ENCODE results near the gene TPSAB1.
"Not testable (repeated sequence)": the region's sequence is repeated elsewhere in the genome, so short reads cannot be mapped to it uniquely, and the experiment has no call there.

Gene TPSAB1

DNA sequence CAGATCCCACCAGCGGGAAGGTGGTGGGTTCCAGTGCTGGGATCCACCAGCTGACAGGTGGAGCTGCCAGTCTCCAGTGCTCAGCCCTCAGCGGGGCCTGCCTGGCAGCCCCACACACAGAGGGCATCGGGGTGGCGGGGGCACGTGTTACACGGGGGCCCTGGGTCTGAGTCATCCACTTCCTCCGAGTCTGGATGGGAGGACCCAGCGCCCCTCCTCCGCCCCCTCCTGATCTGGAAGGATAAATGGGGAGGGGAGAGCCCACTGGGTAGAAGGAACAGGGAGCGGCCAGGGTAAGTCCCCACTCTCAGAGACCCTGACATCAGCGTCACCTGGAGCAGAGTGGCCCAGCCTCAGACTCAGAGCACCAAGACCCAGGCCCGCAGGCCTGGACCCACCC, at the start of gene TPSAB1:
Gene TPSAB1, plus strand, starts transcription at position 270 of the 400 bp plus-strand sequence. CDS start 234 bp downstream, outside the sequence.
- DNase-seq: not testable (repeated sequence)

DNA sequence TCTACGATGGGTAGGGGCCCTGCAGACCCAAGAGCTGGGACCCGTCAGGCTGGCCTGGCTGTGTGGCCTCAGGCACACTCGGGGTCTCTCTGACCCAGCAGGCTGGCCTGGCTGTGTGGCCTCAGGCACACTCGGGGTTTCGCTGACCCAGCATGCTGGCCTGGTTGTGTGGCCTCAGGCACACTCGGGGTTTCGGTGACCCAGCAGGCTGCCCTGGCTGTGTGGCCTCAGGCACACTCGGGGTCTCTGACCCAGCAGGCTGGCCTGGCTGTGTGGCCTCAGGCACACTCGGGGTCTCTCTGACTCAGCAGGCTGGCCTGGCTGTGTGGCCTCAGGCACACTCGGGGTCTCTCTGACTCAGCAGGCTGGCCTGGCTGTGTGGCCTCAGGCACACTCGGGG, 49.7 kb upstream of the TPSAB1 start:
- DNase-seq: not testable (repeated sequence)

DNA sequence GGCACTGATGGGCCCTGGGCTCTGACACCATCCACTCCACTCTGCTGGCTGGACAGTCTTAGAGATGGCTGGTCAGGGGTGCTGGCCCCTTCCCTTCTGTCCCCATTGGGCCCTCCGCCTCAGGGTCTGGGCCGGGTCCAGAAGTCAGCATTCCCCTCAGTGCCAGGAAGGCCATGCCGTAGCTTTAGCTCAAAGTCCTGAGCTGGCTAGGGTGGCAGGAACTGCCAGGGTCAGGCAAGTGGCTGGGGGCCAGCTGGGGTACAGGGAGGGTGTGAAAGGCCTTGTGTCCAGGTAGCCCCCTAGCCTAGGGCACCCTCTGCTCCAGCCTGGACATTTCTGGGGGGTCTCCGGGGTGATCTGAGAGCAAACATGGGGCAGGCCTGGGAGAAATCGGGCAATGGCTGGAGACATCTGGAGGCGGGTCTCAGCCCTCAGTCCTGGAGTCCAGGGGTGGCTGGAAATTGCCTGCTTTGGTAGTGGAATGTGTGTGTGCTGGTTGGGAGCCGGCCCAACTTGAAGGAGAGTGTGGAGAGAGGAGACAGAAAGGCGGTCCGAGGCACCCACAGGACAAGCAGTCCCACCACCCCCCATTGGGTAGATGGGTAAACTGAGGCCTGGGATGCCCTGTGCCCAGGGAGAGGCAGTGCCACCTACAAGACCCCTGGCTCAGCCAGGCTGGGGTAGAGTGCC, 48.0 kb upstream of the TPSAB1 start:
- no peak for DNase-seq

DNA sequence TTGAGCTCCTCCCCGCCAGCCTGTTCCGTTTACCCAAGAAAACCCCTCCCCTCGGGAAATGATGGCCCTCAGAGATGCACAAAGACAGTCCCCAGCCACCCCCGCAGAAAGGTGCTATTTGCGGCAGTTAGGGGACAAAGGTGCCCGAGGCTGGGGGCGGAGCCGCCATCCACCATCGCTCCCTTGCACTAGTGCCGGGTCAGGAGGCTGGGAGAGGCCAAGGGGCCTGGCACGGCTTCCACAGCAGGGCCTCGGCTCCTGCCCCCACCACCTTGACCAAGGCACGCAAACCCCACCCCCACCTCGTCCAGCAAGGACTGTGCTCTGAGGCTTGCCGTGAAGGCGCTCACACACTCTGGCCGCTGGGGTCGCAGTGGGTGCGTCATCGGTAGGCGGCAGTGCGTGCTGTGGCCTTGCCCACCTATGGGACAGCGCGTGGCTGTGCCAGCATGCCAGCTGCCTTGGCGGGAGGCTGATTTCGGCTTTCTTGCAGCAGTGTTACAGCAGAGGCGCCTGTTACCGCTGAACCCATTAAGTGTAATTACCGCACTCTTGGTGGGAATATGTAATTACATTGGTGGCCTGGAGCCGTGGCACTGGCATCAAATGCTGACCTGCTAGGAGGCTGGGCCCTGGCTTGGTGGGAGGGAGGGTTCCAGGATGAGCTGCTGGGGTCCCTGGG, 47.2 kb upstream of the TPSAB1 start:
- no peak for DNase-seq

DNA sequence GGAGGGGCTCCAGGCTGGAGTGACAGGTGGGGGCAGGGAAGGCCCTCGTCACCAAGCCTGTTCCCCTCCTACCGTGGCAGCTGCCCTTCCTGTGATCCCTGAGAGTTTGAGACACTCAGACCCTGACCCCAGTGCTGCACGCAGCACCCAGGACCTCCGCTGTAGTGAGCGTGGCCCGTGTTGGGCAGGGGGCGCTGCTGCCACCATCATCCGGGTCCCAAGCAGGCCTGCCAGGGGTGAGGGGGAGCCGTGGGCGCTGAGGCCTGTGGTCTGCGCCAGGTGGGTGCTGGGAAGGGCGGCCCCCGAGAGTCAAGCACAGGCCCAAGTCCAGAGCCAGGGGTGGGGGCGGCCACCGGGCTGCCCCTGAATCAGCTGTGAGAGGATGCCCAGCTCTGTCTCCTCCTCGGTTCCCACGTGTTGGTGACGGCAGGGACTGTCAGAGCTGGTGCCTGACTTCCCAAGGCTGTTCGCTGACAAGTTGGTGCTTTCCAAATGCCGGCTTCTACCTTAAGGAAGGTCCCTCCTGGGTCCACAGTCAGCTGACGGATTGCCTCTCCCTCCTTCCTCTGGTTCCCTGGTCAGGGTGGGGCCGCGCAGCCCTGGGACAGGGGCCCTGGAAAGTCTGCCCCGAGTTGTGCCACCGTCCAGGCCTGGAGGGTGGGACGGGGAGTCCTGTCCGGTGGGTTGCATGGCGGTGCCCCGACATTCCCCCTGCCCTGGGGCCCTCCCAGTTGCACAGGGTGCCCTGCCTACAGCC, 46.5 kb upstream of the TPSAB1 start:
- DNase-seq: no peak

DNA sequence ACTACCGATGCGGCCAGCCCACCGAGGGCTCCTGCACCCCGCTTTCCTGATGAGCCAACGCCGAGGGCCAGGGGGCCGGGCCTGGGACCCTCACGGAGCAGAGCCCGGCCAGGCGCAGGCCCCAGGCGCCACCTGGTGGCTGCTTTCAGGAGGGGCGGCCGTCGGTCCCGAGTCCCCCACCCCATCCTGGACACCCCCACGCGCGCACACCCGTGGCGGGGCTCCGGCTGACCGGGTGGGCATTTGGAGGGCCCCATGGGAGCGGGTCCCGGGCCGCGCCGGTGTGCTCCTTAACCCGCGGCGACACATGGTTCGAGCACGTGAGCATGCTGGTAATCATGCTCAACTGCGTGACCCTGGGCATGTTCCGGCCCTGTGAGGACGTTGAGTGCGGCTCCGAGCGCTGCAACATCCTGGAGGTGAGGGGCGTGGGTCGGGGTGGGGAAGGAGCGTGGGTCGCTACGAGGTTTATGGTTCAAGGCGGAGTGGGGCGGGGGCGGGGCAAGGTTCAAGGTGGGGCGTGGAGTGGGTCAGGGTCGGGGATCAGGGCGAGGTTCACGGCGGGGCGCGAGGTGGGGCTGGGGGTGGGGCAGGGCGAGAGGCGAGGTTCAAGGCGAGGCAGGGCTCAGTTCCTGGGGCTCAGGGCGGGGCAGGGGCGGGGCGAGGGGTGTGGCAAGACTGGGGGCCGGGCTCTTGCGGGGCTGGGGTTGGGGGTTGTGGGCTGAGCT, 45.7 kb upstream of the TPSAB1 start:
- peak in 3 of 6 experiments; percentile 11 to 18 (median 13) for DNase-seq

DNA sequence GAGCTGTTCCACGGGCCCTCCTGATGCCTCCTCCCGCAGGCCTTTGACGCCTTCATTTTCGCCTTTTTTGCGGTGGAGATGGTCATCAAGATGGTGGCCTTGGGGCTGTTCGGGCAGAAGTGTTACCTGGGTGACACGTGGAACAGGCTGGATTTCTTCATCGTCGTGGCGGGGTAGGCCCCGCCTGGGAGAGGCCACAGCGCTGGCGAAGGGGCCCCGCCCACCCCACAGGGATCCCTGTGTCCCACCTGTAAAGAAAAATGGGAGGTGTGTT, 45.2 kb upstream of the TPSAB1 start:
- DNase-seq: no peak

DNA sequence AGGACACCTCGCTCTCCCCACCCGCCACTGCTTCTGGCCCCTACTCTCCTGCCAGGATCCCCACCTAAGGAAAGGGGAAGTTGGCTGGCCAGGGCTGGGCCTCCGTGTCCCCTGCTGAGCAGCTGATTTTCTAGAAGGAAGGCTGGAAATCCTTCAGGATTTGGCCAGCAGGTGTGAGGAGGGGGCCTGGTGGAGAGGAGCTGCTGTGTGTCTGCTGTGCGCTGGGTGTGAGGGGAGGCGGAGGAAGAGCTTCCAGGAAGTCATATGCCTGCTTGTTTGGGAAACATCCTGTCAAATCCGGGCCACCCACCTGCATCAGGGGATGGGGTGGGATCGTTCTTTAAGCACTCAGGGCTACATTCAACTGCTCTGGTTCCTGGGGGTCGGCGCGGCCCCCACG, 44.0 kb upstream of the TPSAB1 start:
- no peak for DNase-seq

DNA sequence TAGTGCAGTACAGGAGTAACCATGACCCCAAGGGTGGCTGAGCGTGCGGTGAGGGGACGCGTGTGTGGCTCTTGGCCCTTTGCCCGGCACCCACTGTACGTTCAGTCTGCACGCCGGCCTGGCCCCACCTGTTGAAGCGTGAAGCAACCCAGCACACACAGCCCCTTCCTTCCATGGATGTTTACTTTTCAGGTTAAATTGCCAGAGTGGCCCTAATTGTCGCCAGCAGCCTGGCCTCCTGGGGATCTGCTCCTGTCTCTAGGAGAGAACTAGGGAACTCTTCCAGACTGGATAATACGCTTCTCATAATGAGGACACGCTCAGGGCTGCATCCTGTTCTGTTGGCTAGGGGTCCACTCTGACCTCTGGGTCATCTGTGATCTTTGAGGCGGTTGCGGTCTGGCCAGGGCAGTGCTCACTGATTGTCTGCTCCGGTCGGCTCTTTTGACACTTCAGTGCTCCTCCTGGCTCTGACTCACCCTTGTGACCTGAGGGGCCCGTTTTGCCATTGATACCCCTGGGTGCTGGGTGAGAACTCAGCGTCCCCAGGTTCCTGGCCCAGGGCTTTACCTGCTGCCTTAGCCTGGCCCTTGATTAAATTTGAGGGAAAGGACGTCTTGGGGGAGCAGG, 43.2 kb upstream of the TPSAB1 start:
- no peak for DNase-seq

DNA sequence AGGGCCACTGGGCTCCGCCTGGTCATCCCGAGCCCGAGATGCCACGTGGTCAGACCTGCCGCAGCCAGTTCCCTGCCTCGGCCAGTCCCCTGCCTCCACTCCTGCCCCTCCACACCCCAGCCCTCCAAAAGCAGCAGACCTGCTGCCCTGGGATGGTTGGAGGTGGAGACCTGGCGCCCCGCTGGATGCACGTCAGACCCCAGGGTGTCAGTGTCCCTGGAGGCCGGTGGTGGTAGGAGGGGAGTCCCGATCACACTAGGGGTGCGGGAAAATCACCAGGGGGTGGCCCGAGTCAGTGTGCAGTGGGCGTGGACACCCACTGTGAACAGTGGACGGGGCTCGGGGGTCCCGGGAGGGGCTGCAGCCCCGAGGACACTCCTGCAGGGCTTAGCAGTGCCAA, 42.3 kb upstream of the TPSAB1 start:
- DNase-seq: no peak

DNA sequence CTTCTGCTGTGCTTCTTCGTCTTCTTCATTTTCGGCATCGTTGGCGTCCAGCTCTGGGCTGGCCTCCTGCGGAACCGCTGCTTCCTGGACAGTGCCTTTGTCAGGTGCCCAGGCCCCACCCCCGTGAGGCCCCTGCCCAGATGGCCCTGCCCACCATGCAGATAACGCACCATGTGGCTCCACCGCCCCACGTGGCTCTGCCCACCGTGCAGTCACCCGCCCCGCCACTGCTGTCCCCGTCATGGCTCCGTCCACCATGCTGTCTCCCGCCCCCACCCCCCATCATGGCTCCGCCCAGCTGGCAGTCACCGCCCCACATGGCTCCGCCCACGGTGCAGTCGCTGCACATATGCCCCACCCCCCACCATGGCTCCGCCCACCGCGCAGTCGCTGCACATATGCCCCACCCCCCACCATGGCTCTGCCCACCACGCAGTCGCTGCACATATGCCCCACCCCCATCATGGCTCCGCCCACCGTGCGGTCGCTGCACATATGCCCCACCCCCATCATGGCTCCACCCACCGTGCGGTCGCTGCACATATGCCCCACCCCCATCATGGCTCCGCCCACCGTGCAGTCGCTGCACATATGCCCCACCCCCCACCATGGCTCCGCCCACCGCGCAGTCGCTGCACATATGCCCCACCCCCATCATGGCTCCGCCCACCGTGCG, 41.7 kb upstream of the TPSAB1 start:
- DNase-seq: peak in 2 of 6 experiments; percentile 31 to 48

DNA sequence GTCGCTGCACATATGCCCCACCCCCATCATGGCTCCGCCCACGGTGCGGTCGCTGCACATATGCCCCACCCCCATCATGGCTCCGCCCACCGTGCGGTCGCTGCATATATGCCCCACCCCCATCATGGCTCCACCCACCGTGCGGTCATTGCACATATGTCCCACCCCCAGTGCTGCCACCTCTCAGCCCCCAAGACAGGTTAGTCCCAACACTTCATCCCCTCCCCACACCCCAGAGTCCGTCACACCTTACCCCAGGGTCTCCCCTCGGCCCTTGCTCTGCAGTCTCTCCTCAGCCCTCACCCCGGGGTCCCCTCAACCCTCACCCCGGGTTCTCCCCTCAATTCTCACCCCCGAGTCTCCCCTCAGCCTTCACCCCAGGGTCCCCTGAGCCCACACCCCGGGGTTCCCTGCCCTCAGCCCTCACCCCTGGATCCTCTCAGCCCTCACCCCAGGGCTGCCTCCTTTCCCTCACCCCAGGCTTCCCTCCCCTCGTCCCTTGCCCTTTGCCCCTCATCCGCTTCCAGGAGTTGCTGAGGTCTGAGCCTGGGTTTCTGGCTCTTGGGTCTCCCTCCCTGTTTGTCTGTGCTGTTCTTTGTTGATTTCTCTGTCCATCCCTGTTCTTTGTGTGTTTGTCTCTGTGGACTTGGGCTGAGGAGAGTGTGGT, 41.0 kb upstream of the TPSAB1 start:
- DNase-seq: no peak

DNA sequence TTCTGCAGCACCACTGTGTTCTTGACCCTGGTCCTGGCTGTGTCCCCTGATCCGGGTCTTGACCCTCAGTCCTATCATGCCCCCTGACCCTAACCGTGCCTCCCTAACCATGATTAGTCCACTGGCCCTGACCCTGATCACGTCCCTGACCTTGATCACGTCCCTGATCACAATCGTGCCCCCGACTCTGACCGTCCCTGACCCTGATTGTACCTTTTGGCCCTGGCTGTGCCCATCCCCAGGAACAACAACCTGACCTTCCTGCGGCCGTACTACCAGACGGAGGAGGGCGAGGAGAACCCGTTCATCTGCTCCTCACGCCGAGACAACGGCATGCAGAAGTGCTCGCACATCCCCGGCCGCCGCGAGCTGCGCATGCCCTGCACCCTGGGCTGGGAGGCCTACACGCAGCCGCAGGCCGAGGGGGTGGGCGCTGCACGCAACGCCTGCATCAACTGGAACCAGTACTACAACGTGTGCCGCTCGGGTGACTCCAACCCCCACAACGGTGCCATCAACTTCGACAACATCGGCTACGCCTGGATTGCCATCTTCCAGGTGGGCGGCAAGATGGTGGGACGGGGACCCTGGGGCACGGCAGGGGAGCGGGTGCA, 40.4 kb upstream of the TPSAB1 start:
- DNase-seq: no peak

DNA sequence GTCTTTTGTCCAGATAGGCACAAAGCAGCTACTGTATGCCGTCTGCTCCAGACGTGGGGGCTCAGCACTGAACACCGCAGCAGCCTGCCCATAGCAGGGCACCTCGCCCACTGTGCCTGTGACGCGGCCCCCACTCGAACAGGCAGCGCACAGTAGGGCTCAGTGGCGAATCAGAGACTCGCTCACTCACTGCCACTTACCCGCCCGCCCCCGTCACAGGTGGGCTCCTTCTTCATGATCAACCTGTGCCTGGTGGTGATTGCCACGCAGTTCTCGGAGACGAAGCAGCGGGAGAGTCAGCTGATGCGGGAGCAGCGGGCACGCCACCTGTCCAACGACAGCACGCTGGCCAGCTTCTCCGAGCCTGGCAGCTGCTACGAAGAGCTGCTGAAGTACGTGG, 39.1 kb upstream of the TPSAB1 start:
- no peak for DNase-seq

DNA sequence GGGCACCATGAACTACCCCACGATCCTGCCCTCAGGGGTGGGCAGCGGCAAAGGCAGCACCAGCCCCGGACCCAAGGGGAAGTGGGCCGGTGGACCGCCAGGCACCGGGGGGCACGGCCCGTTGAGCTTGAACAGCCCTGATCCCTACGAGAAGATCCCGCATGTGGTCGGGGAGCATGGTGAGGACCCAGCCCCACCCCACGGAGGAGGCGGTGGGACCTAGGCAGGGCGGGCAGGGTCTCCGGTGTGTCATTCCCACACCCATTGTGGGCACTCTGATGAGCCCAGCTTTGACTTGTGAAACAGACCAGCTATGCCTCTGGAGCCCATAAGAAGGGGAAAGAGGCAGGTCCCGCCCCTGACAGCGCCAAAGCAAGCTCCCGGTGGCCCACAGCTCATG, 38.2 kb upstream of the TPSAB1 start:
- DNase-seq: no peak

DNA sequence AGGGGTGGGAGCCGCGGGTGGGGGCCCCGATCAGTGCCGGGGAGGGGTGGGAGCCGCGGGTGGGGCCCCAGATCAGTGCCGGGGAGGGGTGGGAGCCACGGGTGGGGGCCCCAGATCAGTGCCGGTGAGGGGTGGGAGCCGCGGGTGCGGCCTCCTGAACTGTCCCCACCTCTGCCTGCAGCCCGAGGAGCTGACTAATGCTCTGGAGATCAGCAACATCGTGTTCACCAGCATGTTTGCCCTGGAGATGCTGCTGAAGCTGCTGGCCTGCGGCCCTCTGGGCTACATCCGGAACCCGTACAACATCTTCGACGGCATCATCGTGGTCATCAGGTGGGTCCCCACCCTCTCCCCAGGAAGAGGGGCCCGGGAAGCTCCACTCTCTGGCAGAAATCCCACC, 35.6 kb upstream of the TPSAB1 start:
- no peak for DNase-seq

DNA sequence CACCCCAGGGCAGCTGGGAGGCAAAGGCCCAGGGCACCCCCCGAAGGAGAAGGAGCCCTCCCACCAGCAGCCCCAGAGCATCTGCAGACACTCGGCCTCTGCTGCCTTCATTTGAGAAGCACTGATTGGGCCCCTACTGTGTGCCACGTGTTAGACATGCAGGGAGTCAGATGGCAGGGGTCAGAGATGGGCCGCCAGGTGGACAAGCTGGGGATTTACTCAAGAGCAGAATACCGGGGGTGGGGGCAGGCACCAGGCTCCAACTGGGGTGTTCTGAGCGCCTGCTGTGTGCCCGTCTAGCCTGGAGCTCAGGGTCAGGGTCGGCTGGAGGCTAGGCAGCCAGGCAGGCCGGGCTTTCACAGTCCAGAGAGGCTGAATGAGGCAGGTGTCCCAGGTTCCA, 34.2 kb upstream of the TPSAB1 start:
- DNase-seq: no peak

DNA sequence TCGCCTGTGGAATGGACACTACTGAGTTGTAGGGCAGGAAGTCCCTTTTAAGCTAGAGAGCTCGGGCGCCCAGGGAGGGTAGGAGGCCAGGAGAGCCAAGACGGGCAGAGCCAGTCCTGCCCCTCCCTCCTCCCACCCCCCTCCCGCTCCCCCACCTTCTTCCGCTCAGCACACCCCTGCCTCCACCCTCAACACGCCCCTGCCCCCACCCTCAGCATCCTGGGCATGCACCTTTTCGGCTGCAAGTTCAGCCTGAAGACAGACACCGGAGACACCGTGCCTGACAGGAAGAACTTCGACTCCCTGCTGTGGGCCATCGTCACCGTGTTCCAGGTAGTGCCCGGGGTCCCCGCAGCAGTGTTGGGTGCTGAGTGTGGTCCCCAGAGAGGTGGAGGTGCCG, 33.7 kb upstream of the TPSAB1 start:
- peak in 3 of 6 experiments; percentile 8 to 18 (median 14) for DNase-seq

DNA sequence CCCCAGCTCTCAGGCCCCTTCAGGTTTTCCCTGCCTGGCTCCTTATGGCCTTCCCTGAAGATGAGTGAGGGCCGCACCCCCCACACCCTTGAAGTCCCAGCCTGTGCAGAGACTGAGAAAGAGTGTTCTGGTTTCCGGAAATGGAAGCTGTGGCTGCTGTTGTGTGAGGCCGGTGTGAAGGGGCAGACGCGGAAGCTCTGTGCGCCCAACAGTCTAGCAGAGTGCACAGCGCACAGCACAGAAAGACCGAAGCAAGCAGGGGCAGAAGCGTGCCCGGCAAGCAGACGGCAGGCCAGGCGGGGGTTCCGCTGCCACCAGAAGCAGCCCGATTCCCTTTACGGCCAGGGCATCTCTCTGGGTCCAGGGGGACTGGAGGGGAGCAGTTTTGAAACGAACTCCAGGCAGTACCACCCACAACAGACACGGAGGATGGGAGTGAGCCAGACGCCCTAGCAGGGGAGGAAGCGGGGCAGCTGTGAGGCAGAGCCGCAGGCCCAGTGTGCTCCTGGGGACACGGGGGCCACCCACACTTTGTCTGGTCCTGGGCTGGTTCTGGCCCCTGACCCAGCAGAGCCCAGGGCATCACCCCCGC, 32.2 kb upstream of the TPSAB1 start:
- DNase-seq: no peak

DNA sequence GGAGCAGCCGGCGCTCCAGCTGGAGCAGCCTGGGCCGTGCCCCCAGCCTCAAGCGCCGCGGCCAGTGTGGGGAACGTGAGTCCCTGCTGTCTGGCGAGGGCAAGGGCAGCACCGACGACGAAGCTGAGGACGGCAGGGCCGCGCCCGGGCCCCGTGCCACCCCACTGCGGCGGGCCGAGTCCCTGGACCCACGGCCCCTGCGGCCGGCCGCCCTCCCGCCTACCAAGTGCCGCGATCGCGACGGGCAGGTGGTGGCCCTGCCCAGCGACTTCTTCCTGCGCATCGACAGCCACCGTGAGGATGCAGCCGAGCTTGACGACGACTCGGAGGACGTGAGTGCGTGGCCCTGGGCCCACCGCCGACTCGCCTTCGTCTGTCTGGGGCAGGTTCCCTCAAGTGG, 31.4 kb upstream of the TPSAB1 start:
- DNase-seq: no peak

DNA sequence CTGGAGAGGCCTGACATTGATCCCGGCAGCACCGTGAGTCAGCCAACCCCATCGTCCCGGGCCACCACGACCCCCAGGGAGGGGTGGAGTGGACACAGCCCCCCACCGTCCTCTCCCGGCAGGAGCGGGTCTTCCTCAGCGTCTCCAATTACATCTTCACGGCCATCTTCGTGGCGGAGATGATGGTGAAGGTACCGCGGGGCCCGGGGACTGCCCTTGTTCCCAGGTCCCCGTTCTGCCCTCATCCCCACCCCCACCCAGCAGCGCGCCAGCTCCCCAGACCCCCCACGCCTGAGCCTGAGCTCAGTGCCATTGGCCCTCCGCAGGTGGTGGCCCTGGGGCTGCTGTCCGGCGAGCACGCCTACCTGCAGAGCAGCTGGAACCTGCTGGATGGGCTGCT, 30.0 kb upstream of the TPSAB1 start:
- no peak for DNase-seq

Data from stimulated activated naive CD4-positive, alpha-beta T cell (primary cell).